Suprapubic skin (tissue), 4 donors: ENCODE measurements around the gene TRIM15.
"Not testable (repeated sequence)": the region's sequence is repeated elsewhere in the genome, so short reads cannot be mapped to it uniquely, and the experiment has no call there.

Experiments used
- POLR2A ChIP-seq, 2 donors: fragments of 450-650 bp; IDR thresholded peaks; one replicate each; pipeline ENCODE4 v1.6.1; 2017; ENCODE audit warnings: antibody characterized with exemption in 2 of 2, mild to moderate bottlenecking in 2 of 2, moderate library complexity in 2 of 2
- POLR2AphosphoS5 ChIP-seq, 3 donors: sonication (generic); formaldehyde crosslinking; IDR thresholded peaks; one replicate each; pipeline ENCODE4 v1.6.1; 2017; ENCODE audit warnings: antibody characterized with exemption in 3 of 3
- TF ChIP-seq, protein P1 (sequence below), 2 donors: fragments of 200-600 bp in 1 of 2; fragments of 450-650 bp in 1 of 2; sonication (generic) in 1 of 2; IDR thresholded peaks; one replicate each; pipeline ENCODE4 v1.5.1; 2016 to 2019; ENCODE audit warnings: antibody characterized with exemption in 2 of 2, mild to moderate bottlenecking in 1 of 2, moderate library complexity in 1 of 2

DNA sequence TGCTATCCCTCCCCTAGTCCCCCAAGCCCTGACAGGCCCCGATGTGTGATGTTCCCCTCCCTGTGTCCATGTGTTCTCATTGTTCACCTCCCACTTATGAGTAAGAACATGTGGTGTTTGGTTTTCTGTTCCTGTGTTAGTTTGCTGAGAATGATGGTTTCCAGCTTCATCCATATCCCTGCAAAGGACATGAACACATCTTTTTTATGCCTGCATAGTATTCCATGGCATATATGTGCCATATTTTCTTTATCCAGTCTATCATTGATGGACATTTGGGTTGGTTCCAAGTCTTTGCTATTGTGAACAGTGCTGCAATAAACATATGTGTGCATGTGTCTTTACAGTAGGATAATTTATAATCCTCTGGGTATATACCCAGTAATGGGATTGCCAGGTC is 1.9 kb downstream of the TRIM15 start:
- TF ChIP-seq POLR2AphosphoS5, POLR2A (IDR thresholded peaks at IDR 0.05): not testable (repeated sequence)
- TF ChIP-seq, protein P1, sequence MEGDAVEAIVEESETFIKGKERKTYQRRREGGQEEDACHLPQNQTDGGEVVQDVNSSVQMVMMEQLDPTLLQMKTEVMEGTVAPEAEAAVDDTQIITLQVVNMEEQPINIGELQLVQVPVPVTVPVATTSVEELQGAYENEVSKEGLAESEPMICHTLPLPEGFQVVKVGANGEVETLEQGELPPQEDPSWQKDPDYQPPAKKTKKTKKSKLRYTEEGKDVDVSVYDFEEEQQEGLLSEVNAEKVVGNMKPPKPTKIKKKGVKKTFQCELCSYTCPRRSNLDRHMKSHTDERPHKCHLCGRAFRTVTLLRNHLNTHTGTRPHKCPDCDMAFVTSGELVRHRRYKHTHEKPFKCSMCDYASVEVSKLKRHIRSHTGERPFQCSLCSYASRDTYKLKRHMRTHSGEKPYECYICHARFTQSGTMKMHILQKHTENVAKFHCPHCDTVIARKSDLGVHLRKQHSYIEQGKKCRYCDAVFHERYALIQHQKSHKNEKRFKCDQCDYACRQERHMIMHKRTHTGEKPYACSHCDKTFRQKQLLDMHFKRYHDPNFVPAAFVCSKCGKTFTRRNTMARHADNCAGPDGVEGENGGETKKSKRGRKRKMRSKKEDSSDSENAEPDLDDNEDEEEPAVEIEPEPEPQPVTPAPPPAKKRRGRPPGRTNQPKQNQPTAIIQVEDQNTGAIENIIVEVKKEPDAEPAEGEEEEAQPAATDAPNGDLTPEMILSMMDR (IDR thresholded peaks at IDR 0.05), result not testable (repeated sequence)
